Stomach (tissue), 4 donors: ENCODE data around the gene ZNF580.

Experiments used
- EP300 ChIP-seq: sonication (generic); formaldehyde crosslinking; IDR thresholded peaks from one replicate; pipeline ENCODE4 v1.6.1; 2017; ENCODE audit warnings: antibody characterized with exemption
- POLR2AphosphoS5 ChIP-seq, 3 donors: sonication (generic); formaldehyde crosslinking; IDR thresholded peaks; one replicate each; pipeline ENCODE4 v1.6.1; 2016; ENCODE audit warnings: antibody characterized with exemption in 3 of 3
- TF ChIP-seq, protein P1 (sequence below), 7 experiments: fragments of 450-650 bp in 4 of 7; fragments of 200-600 bp in 3 of 7; sonication (generic) in 3 of 7; IDR thresholded peaks; one replicate each; pipeline ENCODE4 v1.5.1; 2016 to 2019; ENCODE audit warnings: antibody characterized with exemption in 7 of 7, control low read depth in 2 of 7, mild to moderate bottlenecking in 1 of 7

DNA sequence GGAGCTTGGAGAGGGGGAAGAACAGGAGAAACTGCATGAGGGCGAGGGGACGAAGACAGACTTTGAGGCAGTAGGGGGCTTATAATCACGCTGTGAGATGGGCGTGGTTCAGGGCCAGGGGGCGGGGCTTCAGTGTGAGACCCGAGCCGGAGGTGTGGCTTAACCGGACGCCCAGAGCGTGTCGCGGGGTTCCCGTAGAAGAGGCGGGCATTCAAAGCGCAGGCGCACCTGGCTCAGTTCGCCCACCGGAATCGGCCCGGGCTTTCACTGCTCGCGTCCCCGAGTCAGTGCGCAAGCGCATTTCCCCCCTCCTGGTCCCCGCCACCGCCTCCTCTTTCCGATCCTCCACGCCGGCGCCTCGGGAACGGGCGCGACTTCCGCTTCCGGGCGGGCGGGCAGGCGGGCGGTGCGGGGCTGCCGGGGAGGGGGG lies 35.6 kb upstream of the ZNF580 start:
- TF ChIP-seq, protein P1, sequence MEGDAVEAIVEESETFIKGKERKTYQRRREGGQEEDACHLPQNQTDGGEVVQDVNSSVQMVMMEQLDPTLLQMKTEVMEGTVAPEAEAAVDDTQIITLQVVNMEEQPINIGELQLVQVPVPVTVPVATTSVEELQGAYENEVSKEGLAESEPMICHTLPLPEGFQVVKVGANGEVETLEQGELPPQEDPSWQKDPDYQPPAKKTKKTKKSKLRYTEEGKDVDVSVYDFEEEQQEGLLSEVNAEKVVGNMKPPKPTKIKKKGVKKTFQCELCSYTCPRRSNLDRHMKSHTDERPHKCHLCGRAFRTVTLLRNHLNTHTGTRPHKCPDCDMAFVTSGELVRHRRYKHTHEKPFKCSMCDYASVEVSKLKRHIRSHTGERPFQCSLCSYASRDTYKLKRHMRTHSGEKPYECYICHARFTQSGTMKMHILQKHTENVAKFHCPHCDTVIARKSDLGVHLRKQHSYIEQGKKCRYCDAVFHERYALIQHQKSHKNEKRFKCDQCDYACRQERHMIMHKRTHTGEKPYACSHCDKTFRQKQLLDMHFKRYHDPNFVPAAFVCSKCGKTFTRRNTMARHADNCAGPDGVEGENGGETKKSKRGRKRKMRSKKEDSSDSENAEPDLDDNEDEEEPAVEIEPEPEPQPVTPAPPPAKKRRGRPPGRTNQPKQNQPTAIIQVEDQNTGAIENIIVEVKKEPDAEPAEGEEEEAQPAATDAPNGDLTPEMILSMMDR (IDR thresholded peaks at IDR 0.05) = no peak
- TF ChIP-seq EP300 (no peak), POLR2AphosphoS5 (IDR thresholded peaks at IDR 0.05) (peak; percentile 39 to 85 (median 59))
